ENCODE data around the gene FOXP1. TPM values are rescaled to one million over a fixed set of nuclear protein-coding genes. Genes with fewer than 3 reads are reported as not detected.

Gene FOXP1
- total and polyA plus RNA-seq, 2 experiments from 2014 or later, result 76.8 to 99.8 TPM

DNA sequence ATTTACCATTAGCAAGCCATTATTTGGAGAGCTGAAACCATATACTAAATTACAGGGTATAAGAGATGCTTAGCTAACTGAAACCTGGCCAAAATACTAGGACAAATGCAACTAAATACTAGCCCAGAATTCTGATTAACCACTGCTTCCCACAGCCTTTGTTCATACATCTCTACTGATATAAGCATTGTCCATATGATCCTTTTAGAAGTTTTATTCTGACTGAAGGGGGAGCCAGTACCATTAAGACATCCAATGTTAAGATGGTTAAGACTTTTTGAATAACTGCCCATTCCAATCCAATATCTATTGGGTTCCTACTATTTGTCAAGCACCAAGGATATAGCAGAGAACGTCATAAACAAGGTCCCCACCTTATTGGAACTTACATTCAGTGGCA, 421.3 kb downstream of the FOXP1 start:
- no peak overlapping the region for H3K27ac ChIP-seq
- WGBS (ENCODE audit: low lambda C conversion rate, missing lambda C conversion rate), result 64% methylated on average over 1 of the region's 1 CpG
- H3K4me2 ChIP-seq, result no peak overlapping the region
- DNase-seq (ENCODE audit: low spot score), result no peak
- H3K27me3 ChIP-seq, result no peaks in the 10 kb centered on the region
- no peaks in the 10 kb centered on the region for H3K36me3 ChIP-seq (replicated peaks; ENCODE audit: insufficient read depth, low read depth)
- peaks cover 25% of the 10 kb centered on the region for H3K4me1 ChIP-seq (ENCODE audit: insufficient read depth)
- TF ChIP-seq EZH2 (IDR thresholded peaks at IDR 0.05; ENCODE audit: borderline replicate concordance) (no peak), EZH2phosphoT487 (IDR thresholded peaks at IDR 0.05; ENCODE audit: low read depth, severe bottlenecking, unreplicated experiment) (no peak)
- TF ChIP-seq, protein P1, sequence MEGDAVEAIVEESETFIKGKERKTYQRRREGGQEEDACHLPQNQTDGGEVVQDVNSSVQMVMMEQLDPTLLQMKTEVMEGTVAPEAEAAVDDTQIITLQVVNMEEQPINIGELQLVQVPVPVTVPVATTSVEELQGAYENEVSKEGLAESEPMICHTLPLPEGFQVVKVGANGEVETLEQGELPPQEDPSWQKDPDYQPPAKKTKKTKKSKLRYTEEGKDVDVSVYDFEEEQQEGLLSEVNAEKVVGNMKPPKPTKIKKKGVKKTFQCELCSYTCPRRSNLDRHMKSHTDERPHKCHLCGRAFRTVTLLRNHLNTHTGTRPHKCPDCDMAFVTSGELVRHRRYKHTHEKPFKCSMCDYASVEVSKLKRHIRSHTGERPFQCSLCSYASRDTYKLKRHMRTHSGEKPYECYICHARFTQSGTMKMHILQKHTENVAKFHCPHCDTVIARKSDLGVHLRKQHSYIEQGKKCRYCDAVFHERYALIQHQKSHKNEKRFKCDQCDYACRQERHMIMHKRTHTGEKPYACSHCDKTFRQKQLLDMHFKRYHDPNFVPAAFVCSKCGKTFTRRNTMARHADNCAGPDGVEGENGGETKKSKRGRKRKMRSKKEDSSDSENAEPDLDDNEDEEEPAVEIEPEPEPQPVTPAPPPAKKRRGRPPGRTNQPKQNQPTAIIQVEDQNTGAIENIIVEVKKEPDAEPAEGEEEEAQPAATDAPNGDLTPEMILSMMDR (IDR thresholded peaks at IDR 0.05; ENCODE audit: poor library complexity), result no peak
- H3K79me2 ChIP-seq, result peaks cover 48% of the 10 kb centered on the region
- no peaks in the 10 kb centered on the region for H3K9me3 ChIP-seq (ENCODE audit: low read depth)
- no peak overlapping the region for H3K4me3 ChIP-seq
- no peak overlapping the region for H2AFZ ChIP-seq
- H4K20me1 ChIP-seq (ENCODE audit: insufficient read depth, poor library complexity, severe bottlenecking), result no peaks in the 10 kb centered on the region
- no peaks in the 10 kb centered on the region for H3K9me2 ChIP-seq (replicated peaks; ENCODE audit: insufficient read depth)

DNA sequence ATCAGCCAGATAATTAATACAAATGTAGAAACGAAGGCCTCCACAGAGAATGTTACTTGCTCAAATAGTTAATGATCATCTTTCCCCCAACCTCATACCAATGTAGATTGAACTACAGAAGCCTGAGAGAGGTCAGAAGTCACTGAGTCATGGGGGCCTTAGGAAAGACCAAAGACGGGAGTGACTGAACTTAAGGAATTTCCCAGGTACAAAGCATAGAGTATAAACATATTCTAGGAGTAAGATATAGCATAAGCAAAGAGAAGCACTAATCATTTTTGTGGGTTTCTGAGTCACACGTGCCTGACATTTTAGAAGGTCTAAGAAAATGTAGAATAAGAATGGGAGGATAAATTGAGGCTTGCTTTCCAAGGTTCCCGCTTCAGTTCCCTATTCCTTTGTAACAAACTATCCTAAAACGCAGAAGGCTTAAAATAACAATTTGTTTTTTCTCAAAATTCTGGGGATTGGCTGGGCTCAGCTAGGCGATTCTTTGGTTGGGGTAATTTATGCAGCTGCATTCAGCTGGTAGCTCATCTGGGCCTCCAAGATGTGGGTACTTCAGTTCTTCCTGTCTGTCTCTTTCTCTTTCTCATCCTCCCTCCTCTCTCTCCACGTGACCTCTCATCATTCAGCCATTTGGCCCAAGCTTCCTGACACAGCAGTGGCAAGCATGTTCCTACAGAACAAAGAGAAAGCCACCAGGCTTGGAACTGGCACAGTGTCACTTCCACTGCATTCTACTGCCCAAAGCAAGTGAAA, 422.6 kb downstream of the FOXP1 start:
- Histone ChIP-seq H3K4me1 (ENCODE audit: insufficient read depth) (peaks cover 16% of the 10 kb centered on the region), H3K9me2 (replicated peaks; ENCODE audit: insufficient read depth) (no peaks in the 10 kb centered on the region), H3K36me3 (replicated peaks; ENCODE audit: insufficient read depth, low read depth) (no peaks in the 10 kb centered on the region), H3K9me3 (ENCODE audit: low read depth) (no peaks in the 10 kb centered on the region), H3K4me2 (no peak overlapping the region), H3K4me3 (no peak overlapping the region), H4K20me1 (ENCODE audit: insufficient read depth, poor library complexity, severe bottlenecking) (no peaks in the 10 kb centered on the region), H2AFZ (no peak overlapping the region), H3K79me2 (peaks cover 57% of the 10 kb centered on the region), H3K27ac (peak overlapping the region; percentile 53), H3K27me3 (no peaks in the 10 kb centered on the region)
- TF ChIP-seq EZH2phosphoT487 (IDR thresholded peaks at IDR 0.05; ENCODE audit: low read depth, severe bottlenecking, unreplicated experiment) (no peak), EZH2 (IDR thresholded peaks at IDR 0.05; ENCODE audit: borderline replicate concordance) (no peak)
- TF ChIP-seq, protein P1 (IDR thresholded peaks at IDR 0.05; ENCODE audit: poor library complexity), result no peak
- 84% methylated on average over 7 of the region's 7 CpGs for WGBS (ENCODE audit: low lambda C conversion rate, missing lambda C conversion rate)
- no peak for DNase-seq (ENCODE audit: low spot score)

DNA sequence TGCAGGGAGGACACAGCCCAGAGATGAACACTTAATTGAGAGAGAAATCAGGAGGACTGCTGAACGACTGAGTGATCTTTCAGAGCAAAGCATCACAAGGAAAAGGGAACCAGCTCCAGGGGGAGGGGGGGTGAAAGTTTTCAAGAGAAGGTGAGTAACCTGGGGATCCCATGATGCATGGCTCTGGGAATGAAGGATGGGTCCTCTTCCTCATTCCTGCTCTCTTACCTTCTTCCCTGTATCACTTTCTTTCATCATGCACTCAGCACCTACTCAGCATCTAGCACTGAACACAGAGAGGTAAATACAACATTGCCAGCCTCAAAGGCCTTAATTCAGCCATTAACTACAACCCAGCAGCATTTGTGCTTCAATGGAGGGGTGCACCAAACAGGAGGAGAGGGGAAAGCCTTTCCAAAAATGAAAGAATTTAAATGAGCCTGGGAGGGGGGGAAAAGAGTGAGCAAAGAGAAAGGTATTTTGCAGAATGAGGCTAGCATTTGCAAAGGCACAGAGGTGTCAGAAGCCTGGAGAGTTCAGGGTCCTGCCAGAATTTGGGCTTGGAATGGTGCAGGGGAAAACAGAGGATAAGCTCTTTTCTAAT, 427.4 kb downstream of the FOXP1 start:
- Histone ChIP-seq H4K20me1 (ENCODE audit: insufficient read depth, poor library complexity, severe bottlenecking) (no peaks in the 10 kb centered on the region), H3K27ac (peak overlapping the region; percentile 86), H3K4me2 (no peak overlapping the region), H3K9me2 (replicated peaks; ENCODE audit: insufficient read depth) (no peaks in the 10 kb centered on the region), H3K4me1 (ENCODE audit: insufficient read depth) (peaks cover 32% of the 10 kb centered on the region), H3K27me3 (no peaks in the 10 kb centered on the region), H3K4me3 (no peak overlapping the region), H3K36me3 (replicated peaks; ENCODE audit: insufficient read depth, low read depth) (no peaks in the 10 kb centered on the region), H2AFZ (no peak overlapping the region), H3K79me2 (peaks cover 44% of the 10 kb centered on the region), H3K9me3 (ENCODE audit: low read depth) (no peaks in the 10 kb centered on the region)
- TF ChIP-seq, protein P1 (IDR thresholded peaks at IDR 0.05; ENCODE audit: poor library complexity), result no peak
- TF ChIP-seq EZH2 (IDR thresholded peaks at IDR 0.05; ENCODE audit: borderline replicate concordance) (no peak), EZH2phosphoT487 (IDR thresholded peaks at IDR 0.05; ENCODE audit: low read depth, severe bottlenecking, unreplicated experiment) (no peak)
- peak; percentile 39 for DNase-seq (ENCODE audit: low spot score)
- WGBS (ENCODE audit: low lambda C conversion rate, missing lambda C conversion rate), result 77% methylated on average over 1 of the region's 1 CpG
